GM12878 (cell line): ENCODE measurements around the gene LDLRAD4. TPM values are rescaled to one million over a fixed set of nuclear protein-coding genes. Genes with fewer than 3 reads are reported as not detected.

Experiments used
- ATAC-seq: fragments of 200-7000 bp; cut with Tn5 transposase; 3 replicates; pipeline ENCODE4 v1.9.1; 2020; ENCODE audit warnings: mild to moderate bottlenecking, moderate library complexity
- BruUV-seq: library from RNA; stranded (reverse); fragments of 400-500 nt; replicated peaks from 2 replicates; lab custom pipeline; 2021; lab: Mats Ljungman, UMichigan
- CTCF ChIA-PET: fragments of 300-600 bp; sonication (Branson Sonifier 250); formaldehyde crosslinking; extraction: SDS; loops from one replicate; lab custom pipeline; 2021; ENCODE audit warnings: inconsistent platforms; lab: Yijun Ruan, JAX
- POLR2A ChIA-PET: fragments of 350-600 bp; formaldehyde crosslinking; extraction: SDS; loops from one replicate; lab custom pipeline; 2021; ENCODE audit warnings: inconsistent platforms; lab: Charles Lee
- RAD21 ChIA-PET: fragments of 300-600 bp; sonication (Branson Sonifier 250); formaldehyde crosslinking; loops from one replicate; lab custom pipeline; 2023; ENCODE audit warnings: antibody characterized with exemption; ENCODE audit not compliant: unreplicated experiment; lab: Charles Lee
- SMC1A ChIA-PET: fragments of 300-600 bp; sonication (Branson Sonifier 250); formaldehyde crosslinking; loops from one replicate; lab custom pipeline; 2023; ENCODE audit not compliant: unreplicated experiment, uncharacterized antibody; lab: Charles Lee
- DNase-seq: peaks from one replicate; pipeline ENCODE4 v3.0.0-alpha.2; 2011; ENCODE audit warnings: low read depth, low spot score
- FAIRE-seq: peaks from 3 replicates; lab custom pipeline; 2011; peaks lifted over from hg19 to GRCh38; lab: Jason Lieb, UNC
- H2AFZ ChIP-seq: 2 replicates; pipeline ENCODE4 v1.6.0; 2011; ENCODE audit warnings: low read depth, low read length, control low read depth; ENCODE audit not compliant: control insufficient read depth
- H3K27ac ChIP-seq: 2 replicates; pipeline ENCODE4 v1.5.1; 2011; ENCODE audit warnings: control low read depth; ENCODE audit not compliant: control insufficient read depth, insufficient read depth
- H3K27me3 ChIP-seq, 2 experiments: replicated peaks in 1 of 2; 2 replicates each; pipeline versions ENCODE4 v1.6.0 to v1.6.1; 2011; ENCODE audit warnings: low read length in 1 of 2; ENCODE audit not compliant: control insufficient read depth in 2 of 2, insufficient read depth in 2 of 2
- H3K36me3 ChIP-seq, 2 experiments: 2 replicates each; pipeline ENCODE4 v1.5.1; 2011; ENCODE audit warnings: low read length in 1 of 2; ENCODE audit not compliant: control insufficient read depth in 2 of 2, insufficient read depth in 2 of 2
- H3K4me1 ChIP-seq: 2 replicates; pipeline ENCODE4 v1.6.1; 2011; ENCODE audit warnings: mild to moderate bottlenecking, low read length, moderate library complexity, mixed read lengths; ENCODE audit not compliant: control insufficient read depth, insufficient read depth
- H3K4me2 ChIP-seq: 2 replicates; pipeline ENCODE4 v1.6.0; 2011; ENCODE audit warnings: control low read depth; ENCODE audit not compliant: control insufficient read depth, insufficient read depth
- H3K4me3 ChIP-seq: fragments of 200-600 bp; sonication (generic); 2 replicates; pipeline ENCODE4 v1.5.1; 2016
- H3K79me2 ChIP-seq: 2 replicates; pipeline ENCODE4 v1.6.0; 2011; ENCODE audit warnings: low read length; ENCODE audit not compliant: control insufficient read depth, insufficient read depth
- H3K9ac ChIP-seq: 2 replicates; pipeline ENCODE4 v1.8.0; 2011; ENCODE audit warnings: low read length, control low read depth, mixed read lengths; ENCODE audit not compliant: control insufficient read depth, insufficient read depth
- H3K9me3 ChIP-seq: replicated peaks from 3 replicates; pipeline ENCODE4 v1.5.1; 2011; ENCODE audit warnings: mild to moderate bottlenecking, low read length; ENCODE audit not compliant: control insufficient read depth, insufficient read depth
- H4K20me1 ChIP-seq: 2 replicates; pipeline ENCODE4 v1.6.0; 2011; ENCODE audit not compliant: control insufficient read depth, insufficient read depth
- CHD1 ChIP-seq: IDR thresholded peaks from 2 replicates; pipeline ENCODE4 v1.6.1; 2012; ENCODE audit warnings: low read depth, low read length, improper control_type of control experiment
- E2F4 ChIP-seq: IDR thresholded peaks from 2 replicates; pipeline ENCODE4 v1.6.1; 2012; ENCODE audit warnings: low read depth, low read length, improper control_type of control experiment
- EP300 ChIP-seq, 2 experiments: fragments of 150-350 bp in 1 of 2; IDR thresholded peaks; 2 replicates each; pipeline ENCODE4 v1.6.1; 2011 to 2012; ENCODE audit warnings: low read depth in 2 of 2, low read length in 2 of 2, borderline replicate concordance in 1 of 2, improper control_type of control experiment in 1 of 2, inconsistent platforms in 1 of 2; ENCODE audit not compliant: control insufficient read depth in 1 of 2
- GATAD2B ChIP-seq: fragments of 450-650 bp; conservative IDR thresholded peaks from 2 replicates; pipeline ENCODE4 v1.6.1; 2017; ENCODE audit warnings: low read depth, mild to moderate bottlenecking, moderate library complexity
- NRF1 ChIP-seq: conservative IDR thresholded peaks from 2 replicates; pipeline ENCODE4 v1.6.1; 2011; ENCODE audit warnings: mild to moderate bottlenecking, low read depth, low read length, improper control_type of control experiment
- PML ChIP-seq: IDR thresholded peaks from 2 replicates; pipeline ENCODE4 v1.6.1; 2012; ENCODE audit warnings: low read length, inconsistent platforms
- RFX5 ChIP-seq: IDR thresholded peaks from 2 replicates; pipeline ENCODE4 v1.6.1; 2011; ENCODE audit warnings: low read depth, low read length, improper control_type of control experiment
- SMAD1 ChIP-seq: fragments of 450-650 bp; IDR thresholded peaks from 2 replicates; pipeline ENCODE4 v1.6.1; 2018; ENCODE audit warnings: mild to moderate bottlenecking, low read depth; ENCODE audit not compliant: partially characterized antibody
- ZNF622 ChIP-seq: fragments of 450-650 bp; IDR thresholded peaks from 2 replicates; pipeline ENCODE4 v1.6.1; 2017; ENCODE audit warnings: mild to moderate bottlenecking, inconsistent platforms
- WGBS: methylation state at CpG from one replicate; pipeline ENCODE4 v1.1.6; 2016; ENCODE audit warnings: low lambda C conversion rate; ENCODE audit not compliant: insufficient replicate concordance, insufficient coverage; ENCODE audit errors: missing lambda C conversion rate; 5-methylcytosine and 5-hydroxymethylcytosine counted together
- in situ Hi-C: fragments of 300-500 bp; cut with MboI; formaldehyde crosslinking; loops from 9 replicates; pipeline ENCODE4 v1.14.3; 2018; ENCODE audit warnings: mixed read lengths
- intact Hi-C: fragments of 100-400 bp; cut with micrococcal nuclease; formaldehyde crosslinking; loops from one replicate; pipeline ENCODE4 v1.14.2; 2022; ENCODE audit not compliant: unreplicated experiment
- polyA plus RNA-seq, 11 experiments: library from polyadenylated mRNA; depleted of rRNA in 4 of 11; unstranded in 6 of 11; stranded (reverse) in 5 of 11; fragments of >200 nt; fragmentation: Nextera tagmentation in 4 of 11; fragmentation: Illumina TruSeq in 1 of 11; extraction: Ambion mirVana in 4 of 11; extraction: Trizol in 1 of 11; gene quantifications; 1 replicate in 1 of 11; 2 replicates in 10 of 11; pipeline versions ENCODE4 v1.2.1 to v1.2.3, GENCODE V29; 2011 to 2016; ENCODE audit warnings: inconsistent platforms in 2 of 11, missing spikeins in 2 of 11, low read depth in 1 of 11
- total RNA-seq, 4 experiments: library from RNA; depleted of rRNA in 3 of 4; stranded (reverse); fragments of >200 nt in 3 of 4; fragmentation: Illumina TruSeq in 1 of 4; extraction: Trizol in 1 of 4; gene quantifications; 2 replicates each; pipeline versions ENCODE4 v1.2.1 to v1.2.3, GENCODE V29; 2013 to 2021
- TF ChIP-seq, protein P1 (sequence below): fragments of 450-650 bp; IDR thresholded peaks from 2 replicates; pipeline ENCODE4 v1.6.1; 2016; ENCODE audit warnings: mild to moderate bottlenecking

Gene LDLRAD4
- total and polyA plus RNA-seq, 10 of the 15 experiments (the other 5 are each of a cell fraction or from before 2014, with no cell fraction given) = 2.7 to 16.8 (median 11.2) TPM

GRCh38 chr18:13574761-13575160 lies 356.2 kb downstream of the LDLRAD4 start:
- DNase-seq (no peak), FAIRE-seq (no peak), ATAC-seq (no peak)
- no peaks in the 10 kb centered on the region for H3K79me2 ChIP-seq
- H3K4me2 ChIP-seq = no peak overlapping the region
- ChIA-PET SMC1A (interaction anchor here (0.9 to 6.8 kb wide), 6 partner anchors 7 to 55 kb away, joined by 3 to 133 read pairs (median 52); no protein-coding TSS in a partner anchor), CTCF (interaction anchor here (0.7 to 2.0 kb wide), 3 partner anchors 13 to 34 kb away, joined by 3 to 6 read pairs (median 4); no protein-coding TSS in a partner anchor), RAD21 (interaction anchor here (0.9 to 9.3 kb wide), 3 partner anchors 6 to 55 kb away, joined by 3 to 156 read pairs (median 88); no protein-coding TSS in a partner anchor), POLR2A (interaction anchor here (0.7 to 1.2 kb wide), 4 partner anchors 9 to 40 kb away, joined by 3 to 4 read pairs (median 3); no protein-coding TSS in a partner anchor)
- no peaks in the 10 kb centered on the region for H3K9me3 ChIP-seq
- H3K36me3 ChIP-seq = no peaks in the 10 kb centered on the region
- TF ChIP-seq E2F4 (no peak), EP300 (IDR thresholded peaks at IDR 0.05; ENCODE audit: borderline replicate concordance in 1 of 2, control insufficient read depth in 1 of 2, low read depth in 2 of 2, low read length in 2 of 2) (no peak), GATAD2B (no peak), NRF1 (no peak), ZNF622 (no peak), PML (no peak), SMAD1 (no peak), RFX5 (no peak), CHD1 (no peak)
- TF ChIP-seq, protein P1, sequence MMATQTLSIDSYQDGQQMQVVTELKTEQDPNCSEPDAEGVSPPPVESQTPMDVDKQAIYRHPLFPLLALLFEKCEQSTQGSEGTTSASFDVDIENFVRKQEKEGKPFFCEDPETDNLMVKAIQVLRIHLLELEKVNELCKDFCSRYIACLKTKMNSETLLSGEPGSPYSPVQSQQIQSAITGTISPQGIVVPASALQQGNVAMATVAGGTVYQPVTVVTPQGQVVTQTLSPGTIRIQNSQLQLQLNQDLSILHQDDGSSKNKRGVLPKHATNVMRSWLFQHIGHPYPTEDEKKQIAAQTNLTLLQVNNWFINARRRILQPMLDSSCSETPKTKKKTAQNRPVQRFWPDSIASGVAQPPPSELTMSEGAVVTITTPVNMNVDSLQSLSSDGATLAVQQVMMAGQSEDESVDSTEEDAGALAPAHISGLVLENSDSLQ = no peak
- peaks cover 36% of the 10 kb centered on the region for H3K4me1 ChIP-seq
- 83% methylated on average over 1 of the region's 1 CpG for WGBS
- H3K27me3 ChIP-seq = no peaks in the 10 kb centered on the region
- no peak overlapping the region for H2AFZ ChIP-seq
- intact Hi-C loops (no loop called here), in situ Hi-C loops (no loop called here)
- no TSS peak for BruUV-seq
- H3K9ac ChIP-seq = no peak overlapping the region
- no peaks in the 10 kb centered on the region for H4K20me1 ChIP-seq
- no peak overlapping the region for H3K4me3 ChIP-seq
- H3K27ac ChIP-seq = no peak overlapping the region
